WTC11 (cell line): Measurements from ENCODE around the gene SULT2B1. TPM values are rescaled to one million over a fixed set of nuclear protein-coding genes. Genes with fewer than 3 reads are reported as not detected.
"Not testable (repeated sequence)": the region's sequence is repeated elsewhere in the genome, so short reads cannot be mapped to it uniquely, and the experiment has no call there.

Experiments used
- ATAC-seq: fragments of 200-7000 bp; cut with Tn5 transposase; 2 replicates; pipeline ENCODE4 v1.10.0; 2021; ENCODE audit warnings: mild to moderate bottlenecking, moderate library complexity
- CTCF ChIA-PET: fragments of 300-600 bp; sonication (Branson Sonifier 250); formaldehyde crosslinking; loops from one replicate; lab custom pipeline; 2021; ENCODE audit warnings: antibody characterized with exemption; lab: Charles Lee
- POLR2A ChIA-PET: fragments of 350-600 bp; sonication (Branson Sonifier 250); formaldehyde crosslinking; loops from one replicate; lab custom pipeline; 2021; ENCODE audit warnings: antibody characterized with exemption; lab: Charles Lee
- DNase-seq: peaks from one replicate; pipeline ENCODE4 v3.0.0; 2021; ENCODE audit warnings: low spot score
- H3K27ac Mint-ChIP-seq: 2 replicates; pipeline ENCODE4 v1.8.0; 2021; ENCODE audit warnings: mixed read lengths
- H3K27me3 Mint-ChIP-seq: 2 replicates; pipeline ENCODE4 v1.8.0; 2021; ENCODE audit warnings: low read depth, mild to moderate bottlenecking, moderate library complexity, mixed read lengths
- H3K36me3 Mint-ChIP-seq: 2 replicates; pipeline ENCODE4 v1.8.0; 2021; ENCODE audit warnings: mixed read lengths
- H3K4me1 Mint-ChIP-seq: 2 replicates; pipeline ENCODE4 v1.8.0; 2022; ENCODE audit warnings: mixed read lengths
- H3K4me3 Mint-ChIP-seq: 2 replicates; pipeline ENCODE4 v1.8.0; 2021; ENCODE audit warnings: mild to moderate bottlenecking, moderate library complexity, mixed read lengths
- H3K9me3 Mint-ChIP-seq: 2 replicates; pipeline ENCODE4 v1.8.0; 2021; ENCODE audit warnings: mixed read lengths
- ETV6 ChIP-seq: sonication (generic); formaldehyde crosslinking; IDR thresholded peaks from 2 replicates; pipeline ENCODE4 v1.8.1; 2022; ENCODE audit warnings: mild to moderate bottlenecking, missing genetic modification reagents
- GABPB1 ChIP-seq: sonication (generic); formaldehyde crosslinking; IDR thresholded peaks from 2 replicates; pipeline ENCODE4 v1.8.1; 2023; ENCODE audit warnings: mild to moderate bottlenecking, missing genetic modification reagents
- SOX15 ChIP-seq: fragments of 250-450 bp; sonication (Bioruptor Pico); IDR thresholded peaks from 2 replicates; pipeline ENCODE4 v1.9.0; 2021; ENCODE audit warnings: mild to moderate bottlenecking
- TCF7 ChIP-seq: sonication (generic); formaldehyde crosslinking; IDR thresholded peaks from 2 replicates; pipeline ENCODE4 v1.8.0; 2022; ENCODE audit warnings: mild to moderate bottlenecking, low read depth, missing genetic modification reagents, moderate library complexity
- ZNF121 ChIP-seq: sonication (generic); formaldehyde crosslinking; IDR thresholded peaks from 2 replicates; pipeline ENCODE4 v1.8.0; 2023; ENCODE audit warnings: missing genetic modification reagents
- ZNF219 ChIP-seq: sonication (generic); formaldehyde crosslinking; IDR thresholded peaks from 2 replicates; pipeline ENCODE4 v1.8.0; 2023; ENCODE audit warnings: missing genetic modification reagents, mild to moderate bottlenecking, borderline replicate concordance
- ZNF232 ChIP-seq: sonication (generic); formaldehyde crosslinking; IDR thresholded peaks from 2 replicates; pipeline ENCODE4 v1.8.0; 2022; ENCODE audit warnings: mild to moderate bottlenecking, missing genetic modification reagents
- ZNF671 ChIP-seq: fragments of 250-450 bp; sonication (Bioruptor Pico); IDR thresholded peaks from 2 replicates; pipeline ENCODE4 v1.8.0; 2021; ENCODE audit warnings: mild to moderate bottlenecking
- total RNA-seq: library from RNA; stranded (reverse); gene quantifications from 3 replicates; pipeline ENCODE4 v1.2.3, GENCODE V29; 2021
- TF ChIP-seq, protein P1 (sequence below): sonication (generic); formaldehyde crosslinking; IDR thresholded peaks from 2 replicates; pipeline ENCODE4 v1.8.0; 2023; ENCODE audit warnings: missing genetic modification reagents
- TF ChIP-seq, protein P2 (sequence below): fragments of 250-450 bp; sonication (Bioruptor Pico); IDR thresholded peaks from 2 replicates; pipeline ENCODE4 v1.9.0; 2021; ENCODE audit warnings: mild to moderate bottlenecking
- TF ChIP-seq, protein P3 (sequence below): sonication (generic); formaldehyde crosslinking; IDR thresholded peaks from 2 replicates; pipeline ENCODE4 v1.8.1; 2023; ENCODE audit warnings: mild to moderate bottlenecking, missing genetic modification reagents, borderline replicate concordance
- TF ChIP-seq, protein P4 (sequence below): sonication (generic); formaldehyde crosslinking; IDR thresholded peaks from 2 replicates; pipeline ENCODE4 v1.8.1; 2023; ENCODE audit warnings: mild to moderate bottlenecking, moderate library complexity, missing genetic modification reagents
- TF ChIP-seq, protein P5 (sequence below): sonication (generic); formaldehyde crosslinking; IDR thresholded peaks from 2 replicates; pipeline ENCODE4 v1.8.0; 2022; ENCODE audit warnings: mild to moderate bottlenecking, missing genetic modification reagents

SULT2B1 gene
- total RNA-seq, 1 experiment from 2014 or later: 0.96 TPM

DNA sequence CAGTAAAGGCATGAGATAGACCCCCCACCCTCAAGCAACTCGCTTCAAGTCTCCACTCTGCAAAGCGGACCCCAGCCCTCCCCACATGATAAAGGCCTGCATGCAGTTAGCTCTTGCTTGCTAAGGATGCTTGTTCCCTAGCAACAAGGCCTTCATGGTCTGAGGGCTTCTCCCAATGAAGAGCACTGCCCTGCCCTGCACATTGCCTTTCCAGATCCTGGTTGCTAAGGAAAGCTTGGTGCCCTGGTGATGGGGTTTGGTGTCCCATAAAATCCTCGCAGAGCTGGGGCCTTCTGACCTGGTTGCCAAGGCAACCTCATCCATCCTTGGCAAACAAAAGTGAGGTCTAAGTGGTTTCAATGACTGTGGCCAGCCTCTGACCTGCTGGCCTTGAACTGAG, 79.3 kb downstream of the SULT2B1 start (continued):
- TF ChIP-seq, protein P1, sequence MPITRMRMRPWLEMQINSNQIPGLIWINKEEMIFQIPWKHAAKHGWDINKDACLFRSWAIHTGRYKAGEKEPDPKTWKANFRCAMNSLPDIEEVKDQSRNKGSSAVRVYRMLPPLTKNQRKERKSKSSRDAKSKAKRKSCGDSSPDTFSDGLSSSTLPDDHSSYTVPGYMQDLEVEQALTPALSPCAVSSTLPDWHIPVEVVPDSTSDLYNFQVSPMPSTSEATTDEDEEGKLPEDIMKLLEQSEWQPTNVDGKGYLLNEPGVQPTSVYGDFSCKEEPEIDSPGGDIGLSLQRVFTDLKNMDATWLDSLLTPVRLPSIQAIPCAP (CRISPR knock-in tag): no peak
- TF ChIP-seq SOX15 (CRISPR knock-in tag) (no peak), ZNF219 (CRISPR knock-in tag) (no peak), ZNF671 (no peak), ZNF232 (CRISPR knock-in tag) (no peak), ETV6 (no peak)
- TF ChIP-seq, protein P2, sequence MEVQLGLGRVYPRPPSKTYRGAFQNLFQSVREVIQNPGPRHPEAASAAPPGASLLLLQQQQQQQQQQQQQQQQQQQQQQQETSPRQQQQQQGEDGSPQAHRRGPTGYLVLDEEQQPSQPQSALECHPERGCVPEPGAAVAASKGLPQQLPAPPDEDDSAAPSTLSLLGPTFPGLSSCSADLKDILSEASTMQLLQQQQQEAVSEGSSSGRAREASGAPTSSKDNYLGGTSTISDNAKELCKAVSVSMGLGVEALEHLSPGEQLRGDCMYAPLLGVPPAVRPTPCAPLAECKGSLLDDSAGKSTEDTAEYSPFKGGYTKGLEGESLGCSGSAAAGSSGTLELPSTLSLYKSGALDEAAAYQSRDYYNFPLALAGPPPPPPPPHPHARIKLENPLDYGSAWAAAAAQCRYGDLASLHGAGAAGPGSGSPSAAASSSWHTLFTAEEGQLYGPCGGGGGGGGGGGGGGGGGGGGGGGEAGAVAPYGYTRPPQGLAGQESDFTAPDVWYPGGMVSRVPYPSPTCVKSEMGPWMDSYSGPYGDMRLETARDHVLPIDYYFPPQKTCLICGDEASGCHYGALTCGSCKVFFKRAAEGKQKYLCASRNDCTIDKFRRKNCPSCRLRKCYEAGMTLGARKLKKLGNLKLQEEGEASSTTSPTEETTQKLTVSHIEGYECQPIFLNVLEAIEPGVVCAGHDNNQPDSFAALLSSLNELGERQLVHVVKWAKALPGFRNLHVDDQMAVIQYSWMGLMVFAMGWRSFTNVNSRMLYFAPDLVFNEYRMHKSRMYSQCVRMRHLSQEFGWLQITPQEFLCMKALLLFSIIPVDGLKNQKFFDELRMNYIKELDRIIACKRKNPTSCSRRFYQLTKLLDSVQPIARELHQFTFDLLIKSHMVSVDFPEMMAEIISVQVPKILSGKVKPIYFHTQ: no peak
- TF ChIP-seq, protein P3, sequence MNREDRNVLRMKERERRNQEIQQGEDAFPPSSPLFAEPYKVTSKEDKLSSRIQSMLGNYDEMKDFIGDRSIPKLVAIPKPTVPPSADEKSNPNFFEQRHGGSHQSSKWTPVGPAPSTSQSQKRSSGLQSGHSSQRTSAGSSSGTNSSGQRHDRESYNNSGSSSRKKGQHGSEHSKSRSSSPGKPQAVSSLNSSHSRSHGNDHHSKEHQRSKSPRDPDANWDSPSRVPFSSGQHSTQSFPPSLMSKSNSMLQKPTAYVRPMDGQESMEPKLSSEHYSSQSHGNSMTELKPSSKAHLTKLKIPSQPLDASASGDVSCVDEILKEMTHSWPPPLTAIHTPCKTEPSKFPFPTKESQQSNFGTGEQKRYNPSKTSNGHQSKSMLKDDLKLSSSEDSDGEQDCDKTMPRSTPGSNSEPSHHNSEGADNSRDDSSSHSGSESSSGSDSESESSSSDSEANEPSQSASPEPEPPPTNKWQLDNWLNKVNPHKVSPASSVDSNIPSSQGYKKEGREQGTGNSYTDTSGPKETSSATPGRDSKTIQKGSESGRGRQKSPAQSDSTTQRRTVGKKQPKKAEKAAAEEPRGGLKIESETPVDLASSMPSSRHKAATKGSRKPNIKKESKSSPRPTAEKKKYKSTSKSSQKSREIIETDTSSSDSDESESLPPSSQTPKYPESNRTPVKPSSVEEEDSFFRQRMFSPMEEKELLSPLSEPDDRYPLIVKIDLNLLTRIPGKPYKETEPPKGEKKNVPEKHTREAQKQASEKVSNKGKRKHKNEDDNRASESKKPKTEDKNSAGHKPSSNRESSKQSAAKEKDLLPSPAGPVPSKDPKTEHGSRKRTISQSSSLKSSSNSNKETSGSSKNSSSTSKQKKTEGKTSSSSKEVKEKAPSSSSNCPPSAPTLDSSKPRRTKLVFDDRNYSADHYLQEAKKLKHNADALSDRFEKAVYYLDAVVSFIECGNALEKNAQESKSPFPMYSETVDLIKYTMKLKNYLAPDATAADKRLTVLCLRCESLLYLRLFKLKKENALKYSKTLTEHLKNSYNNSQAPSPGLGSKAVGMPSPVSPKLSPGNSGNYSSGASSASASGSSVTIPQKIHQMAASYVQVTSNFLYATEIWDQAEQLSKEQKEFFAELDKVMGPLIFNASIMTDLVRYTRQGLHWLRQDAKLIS (CRISPR knock-in tag): no peak

DNA sequence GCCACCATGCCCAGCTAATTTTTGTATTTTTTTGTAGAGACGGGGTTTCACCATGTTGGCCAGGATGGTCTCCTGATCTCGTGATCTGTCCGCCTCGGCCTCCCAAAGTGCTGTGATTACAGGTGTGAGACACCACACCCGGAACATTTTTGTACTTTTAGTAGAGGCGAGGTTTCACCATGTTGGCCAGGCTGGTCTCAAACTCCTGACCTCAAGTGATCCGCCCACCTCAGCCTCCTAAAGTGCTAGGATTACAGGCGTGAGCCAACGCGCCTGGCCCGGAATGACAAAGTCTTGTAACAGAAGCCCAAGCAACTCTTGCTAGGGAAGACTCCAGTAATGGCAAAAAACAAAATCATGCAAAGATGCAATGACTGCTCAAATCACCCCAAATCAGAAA, 80.3 kb downstream of the SULT2B1 start:
- ATAC-seq, H3K27me3 Mint-ChIP-seq, H3K36me3 Mint-ChIP-seq, DNase-seq, H3K9me3 Mint-ChIP-seq, H3K27ac Mint-ChIP-seq, POLR2A ChIA-PET: not testable (repeated sequence)
- CTCF ChIA-PET: interaction anchor here (1.1 to 2.3 kb wide), 2 partner anchors 13 to 44 kb away, joined by 4 to 8 read pairs; partner anchors contain the start of gene CA11
- 0 out of 2 replicates have a peak overlapping the region, but pooled peaks have one; percentile 14 for H3K4me3 Mint-ChIP-seq
- peaks cover 34% of the 10 kb centered on the region for H3K4me1 Mint-ChIP-seq

DNA sequence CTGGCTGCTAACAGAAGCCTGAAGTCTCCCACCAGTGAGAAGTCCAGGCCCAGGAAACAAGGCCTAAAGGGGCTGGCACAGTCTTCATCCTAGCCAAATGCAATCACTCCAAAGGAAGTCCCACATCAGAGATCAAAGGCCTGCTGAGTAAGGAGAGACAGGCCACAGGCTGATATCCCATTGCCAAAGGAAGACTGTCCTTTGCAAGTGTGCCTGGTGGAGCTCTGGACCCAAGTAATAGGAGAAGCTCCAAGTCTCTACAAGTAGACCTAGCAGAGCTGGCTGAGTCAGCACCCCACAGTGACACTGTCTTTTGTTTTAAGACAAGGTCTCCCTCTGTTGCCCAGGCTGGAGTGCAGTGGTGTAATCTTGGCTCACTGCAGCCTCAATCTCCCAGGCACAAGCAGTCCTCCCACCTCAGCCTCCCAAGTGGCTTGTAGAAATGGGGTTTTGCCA, 80.7 kb downstream of the SULT2B1 start:
- peaks cover 8% of the 10 kb centered on the region for H3K27me3 Mint-ChIP-seq
- H3K4me1 Mint-ChIP-seq: peaks cover 35% of the 10 kb centered on the region
- no peaks in the 10 kb centered on the region for H3K36me3 Mint-ChIP-seq
- H3K4me3 Mint-ChIP-seq: no peak overlapping the region
- POLR2A ChIA-PET: no interaction called here
- no peaks in the 10 kb centered on the region for H3K9me3 Mint-ChIP-seq
- CTCF ChIA-PET: interaction anchor here (2.3 kb wide), 1 partner anchor 13 kb away, joined by 8 read pairs; the partner anchor contains the start of gene CA11
- no peak overlapping the region for H3K27ac Mint-ChIP-seq
- ATAC-seq: no peak
- TF ChIP-seq GABPB1 (CRISPR knock-in tag) (no peak), TCF7 (no peak), ZNF219 (CRISPR knock-in tag) (no peak), ZNF121 (CRISPR knock-in tag) (no peak)
- TF ChIP-seq, protein P4, sequence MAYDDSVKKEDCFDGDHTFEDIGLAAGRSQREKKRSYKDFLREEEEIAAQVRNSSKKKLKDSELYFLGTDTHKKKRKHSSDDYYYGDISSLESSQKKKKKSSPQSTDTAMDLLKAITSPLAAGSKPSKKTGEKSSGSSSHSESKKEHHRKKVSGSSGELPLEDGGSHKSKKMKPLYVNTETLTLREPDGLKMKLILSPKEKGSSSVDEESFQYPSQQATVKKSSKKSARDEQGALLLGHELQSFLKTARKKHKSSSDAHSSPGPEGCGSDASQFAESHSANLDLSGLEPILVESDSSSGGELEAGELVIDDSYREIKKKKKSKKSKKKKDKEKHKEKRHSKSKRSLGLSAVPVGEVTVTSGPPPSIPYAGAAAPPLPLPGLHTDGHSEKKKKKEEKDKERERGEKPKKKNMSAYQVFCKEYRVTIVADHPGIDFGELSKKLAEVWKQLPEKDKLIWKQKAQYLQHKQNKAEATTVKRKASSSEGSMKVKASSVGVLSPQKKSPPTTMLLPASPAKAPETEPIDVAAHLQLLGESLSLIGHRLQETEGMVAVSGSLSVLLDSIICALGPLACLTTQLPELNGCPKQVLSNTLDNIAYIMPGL: no peak
- TF ChIP-seq, protein P5, sequence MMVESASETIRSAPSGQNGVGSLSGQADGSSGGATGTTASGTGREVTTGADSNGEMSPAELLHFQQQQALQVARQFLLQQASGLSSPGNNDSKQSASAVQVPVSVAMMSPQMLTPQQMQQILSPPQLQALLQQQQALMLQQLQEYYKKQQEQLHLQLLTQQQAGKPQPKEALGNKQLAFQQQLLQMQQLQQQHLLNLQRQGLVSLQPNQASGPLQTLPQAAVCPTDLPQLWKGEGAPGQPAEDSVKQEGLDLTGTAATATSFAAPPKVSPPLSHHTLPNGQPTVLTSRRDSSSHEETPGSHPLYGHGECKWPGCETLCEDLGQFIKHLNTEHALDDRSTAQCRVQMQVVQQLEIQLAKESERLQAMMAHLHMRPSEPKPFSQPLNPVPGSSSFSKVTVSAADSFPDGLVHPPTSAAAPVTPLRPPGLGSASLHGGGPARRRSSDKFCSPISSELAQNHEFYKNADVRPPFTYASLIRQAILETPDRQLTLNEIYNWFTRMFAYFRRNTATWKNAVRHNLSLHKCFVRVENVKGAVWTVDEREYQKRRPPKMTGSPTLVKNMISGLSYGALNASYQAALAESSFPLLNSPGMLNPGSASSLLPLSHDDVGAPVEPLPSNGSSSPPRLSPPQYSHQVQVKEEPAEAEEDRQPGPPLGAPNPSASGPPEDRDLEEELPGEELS (CRISPR knock-in tag): no peak
- DNase-seq: no peak
